BJ (cell line): ENCODE results near the gene WWOX. TPM values are rescaled to one million over a fixed set of nuclear protein-coding genes. Genes with fewer than 3 reads are reported as not detected.
A peak's percentile ranks its signal among the peaks of the same experiment; 100 is the strongest.

Source experiments
- CTCF ChIA-PET: fragments of 350-600 bp; formaldehyde crosslinking; extraction: SDS; loops from one replicate; lab custom pipeline; 2021; ENCODE audit warnings: antibody characterized with exemption, inconsistent platforms; lab: Yijun Ruan, JAX
- POLR2A ChIA-PET: fragments of 300-600 bp; sonication (Branson Sonifier 250); formaldehyde crosslinking; extraction: SDS; loops from one replicate; lab custom pipeline; 2021; ENCODE audit warnings: antibody characterized with exemption; lab: Charles Lee
- DNase-seq: peaks from one replicate; pipeline ENCODE4 v3.0.0-alpha.2; 2011; ENCODE audit warnings: low read depth
- H3K27me3 ChIP-seq: 2 replicates; pipeline ENCODE4 v1.6.0; 2011; ENCODE audit warnings: low read length; ENCODE audit not compliant: control insufficient read depth, insufficient read depth
- H3K36me3 ChIP-seq: 2 replicates; pipeline ENCODE4 v1.5.1; 2011; ENCODE audit warnings: low read length; ENCODE audit not compliant: control insufficient read depth, insufficient read depth
- H3K4me3 ChIP-seq: 2 replicates; pipeline ENCODE4 v1.5.1; 2011; ENCODE audit warnings: low read depth, mild to moderate bottlenecking, control low read depth, low read length
- polyA plus RNA-seq: library from polyadenylated mRNA; depleted of rRNA; stranded (reverse); fragments of >200 nt; gene quantifications from 2 replicates; pipeline ENCODE4 v1.2.3, GENCODE V29; 2011
- TF ChIP-seq, protein P1 (sequence below): IDR thresholded peaks from 2 replicates; pipeline ENCODE4 v1.5.1; 2011; ENCODE audit warnings: low read depth, mild to moderate bottlenecking, control low read depth, inconsistent platforms, low read length, moderate library complexity; ENCODE audit not compliant: insufficient read depth

Gene WWOX
- polyA plus RNA-seq, 1 experiment = 3.1 TPM

DNA sequence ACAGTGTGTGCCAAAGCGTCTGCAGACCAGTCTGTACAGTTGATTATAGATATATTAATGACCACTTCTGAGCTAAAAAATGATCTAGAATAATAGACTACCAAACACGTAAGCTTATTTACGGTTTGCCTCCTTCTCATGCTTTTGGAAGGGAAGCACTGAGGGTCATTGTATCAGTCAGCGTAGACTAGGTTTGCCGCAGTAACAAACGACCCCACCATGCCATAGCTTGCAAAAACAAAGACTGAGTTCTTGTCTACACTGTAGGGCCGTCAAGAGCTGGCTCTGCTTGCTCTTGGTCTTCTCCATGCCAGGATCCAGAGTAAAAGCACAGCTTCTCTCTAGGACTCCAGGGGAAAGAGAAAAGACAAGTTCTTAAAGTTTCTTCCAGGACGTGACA is 820.4 kb downstream of the WWOX start:
- ChIA-PET CTCF (no interaction called here), POLR2A (no interaction called here)
- H3K36me3 ChIP-seq = no peaks in the 10 kb centered on the region
- no peak for DNase-seq
- H3K27me3 ChIP-seq = no peaks in the 10 kb centered on the region
- no peak overlapping the region for H3K4me3 ChIP-seq
- TF ChIP-seq, protein P1, sequence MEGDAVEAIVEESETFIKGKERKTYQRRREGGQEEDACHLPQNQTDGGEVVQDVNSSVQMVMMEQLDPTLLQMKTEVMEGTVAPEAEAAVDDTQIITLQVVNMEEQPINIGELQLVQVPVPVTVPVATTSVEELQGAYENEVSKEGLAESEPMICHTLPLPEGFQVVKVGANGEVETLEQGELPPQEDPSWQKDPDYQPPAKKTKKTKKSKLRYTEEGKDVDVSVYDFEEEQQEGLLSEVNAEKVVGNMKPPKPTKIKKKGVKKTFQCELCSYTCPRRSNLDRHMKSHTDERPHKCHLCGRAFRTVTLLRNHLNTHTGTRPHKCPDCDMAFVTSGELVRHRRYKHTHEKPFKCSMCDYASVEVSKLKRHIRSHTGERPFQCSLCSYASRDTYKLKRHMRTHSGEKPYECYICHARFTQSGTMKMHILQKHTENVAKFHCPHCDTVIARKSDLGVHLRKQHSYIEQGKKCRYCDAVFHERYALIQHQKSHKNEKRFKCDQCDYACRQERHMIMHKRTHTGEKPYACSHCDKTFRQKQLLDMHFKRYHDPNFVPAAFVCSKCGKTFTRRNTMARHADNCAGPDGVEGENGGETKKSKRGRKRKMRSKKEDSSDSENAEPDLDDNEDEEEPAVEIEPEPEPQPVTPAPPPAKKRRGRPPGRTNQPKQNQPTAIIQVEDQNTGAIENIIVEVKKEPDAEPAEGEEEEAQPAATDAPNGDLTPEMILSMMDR = no peak

DNA sequence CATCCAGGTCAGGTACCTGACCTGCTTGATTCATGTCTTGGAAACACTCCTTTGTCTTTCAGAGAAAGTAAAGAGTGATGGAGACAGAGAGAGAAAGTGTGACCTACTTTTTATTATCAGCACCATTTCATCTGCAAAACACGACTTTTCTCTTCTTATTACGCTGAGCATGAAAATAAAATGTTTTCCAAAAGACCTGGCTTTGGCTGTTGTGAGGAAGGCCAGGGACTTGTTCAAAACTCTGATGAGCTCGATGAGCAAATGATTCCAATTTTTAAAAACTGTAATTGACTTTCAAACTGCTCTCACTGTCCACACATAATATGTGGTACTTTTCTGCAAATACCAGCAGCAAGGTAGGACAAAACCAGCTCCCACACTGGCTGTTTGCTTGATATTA is 821.2 kb downstream of the WWOX start:
- POLR2A ChIA-PET = no interaction called here
- Histone ChIP-seq H3K27me3 (no peaks in the 10 kb centered on the region), H3K4me3 (no peak overlapping the region), H3K36me3 (no peaks in the 10 kb centered on the region)
- TF ChIP-seq, protein P1 = no peak
- CTCF ChIA-PET = no interaction called here
- no peak for DNase-seq

DNA sequence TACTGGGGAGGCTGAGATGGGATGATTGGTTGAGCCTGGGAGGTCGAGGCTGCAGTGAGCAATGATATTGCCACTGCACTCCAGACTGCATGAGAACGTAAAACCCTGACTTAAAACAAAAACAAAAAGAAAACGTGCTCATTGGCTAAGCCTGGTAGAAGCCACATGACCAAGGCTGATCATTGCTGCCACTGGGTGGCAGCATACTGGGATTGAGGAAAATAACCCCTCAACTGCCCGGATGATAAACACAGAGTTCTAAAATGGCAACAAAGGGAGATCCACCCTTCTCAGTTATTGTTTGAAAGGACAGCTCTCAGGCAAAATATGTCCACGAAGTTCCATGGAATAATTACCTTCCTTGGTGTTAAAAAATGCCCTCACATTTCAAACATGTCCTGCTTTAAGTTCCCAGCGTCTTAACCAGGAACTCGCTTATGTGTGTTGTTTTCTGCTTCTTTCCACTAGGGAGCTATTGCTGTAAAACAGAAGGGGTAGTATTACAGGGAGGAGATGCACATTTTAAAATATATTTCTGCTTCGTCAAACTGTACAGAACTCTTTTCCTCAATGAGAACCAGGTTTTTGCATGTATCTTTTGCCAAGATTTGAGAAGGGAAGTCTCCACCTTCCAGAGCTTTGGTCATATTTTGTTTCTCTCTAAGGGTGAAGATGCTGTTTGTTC is 825.8 kb downstream of the WWOX start:
- POLR2A ChIA-PET = no interaction called here
- CTCF ChIA-PET = no interaction called here

DNA sequence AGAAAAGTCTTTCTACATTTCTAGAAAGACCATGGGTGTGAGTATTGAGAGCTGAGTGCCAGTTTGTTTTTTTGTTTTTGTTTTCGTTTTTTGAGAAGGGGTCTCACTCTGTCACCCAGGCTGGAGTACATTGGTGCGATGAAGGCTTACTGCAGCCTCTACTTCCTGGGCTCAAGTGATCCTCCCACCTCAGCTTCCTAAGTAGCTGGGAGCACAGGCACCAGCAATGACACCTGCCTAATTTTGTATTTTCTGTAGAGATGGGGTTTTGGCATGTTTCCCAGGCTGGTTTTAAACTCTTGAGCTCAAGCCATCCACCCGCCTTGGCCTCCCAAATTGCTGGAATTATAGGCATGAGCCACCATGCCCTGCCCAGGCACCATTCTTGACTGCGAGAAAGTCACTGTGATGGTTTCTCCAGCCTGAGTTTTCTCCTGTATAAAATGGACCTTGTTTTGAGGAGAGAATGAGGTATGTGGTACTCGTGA is 827.3 kb downstream of the WWOX start:
- CTCF ChIA-PET = no interaction called here
- H3K4me3 ChIP-seq = no peak overlapping the region
- TF ChIP-seq, protein P1 = no peak
- H3K36me3 ChIP-seq = no peaks in the 10 kb centered on the region
- DNase-seq = no peak
- POLR2A ChIA-PET = no interaction called here
- no peaks in the 10 kb centered on the region for H3K27me3 ChIP-seq

More for the DNA sequence above, 825.8 kb downstream of the WWOX start:
- no peaks in the 10 kb centered on the region for H3K36me3 ChIP-seq
- no peak overlapping the region for H3K4me3 ChIP-seq
- no peak for DNase-seq
- no peaks in the 10 kb centered on the region for H3K27me3 ChIP-seq
- TF ChIP-seq, protein P1 = 0 out of 2 replicates have a peak, but pooled peaks have one; percentile 4

DNA sequence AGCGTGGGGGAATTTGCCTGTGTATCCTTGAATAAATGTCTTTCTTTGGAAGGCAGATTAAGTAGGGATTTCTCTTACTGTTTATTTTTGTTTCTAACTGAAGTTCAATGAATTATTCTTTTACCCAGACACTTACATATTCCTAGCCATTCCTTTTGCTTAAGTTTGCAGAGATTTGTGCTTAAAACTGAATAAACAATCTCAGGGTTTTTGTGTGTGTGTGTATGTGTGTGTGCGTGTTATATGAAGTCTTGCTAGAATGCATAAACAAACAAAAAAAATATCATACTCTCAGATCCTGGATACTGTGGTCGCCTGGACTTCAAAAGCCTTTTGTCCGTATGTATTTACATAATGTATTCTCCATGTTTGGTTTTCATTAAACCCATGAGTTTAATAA is 828.3 kb downstream of the WWOX start:
- Histone ChIP-seq H3K27me3 (no peaks in the 10 kb centered on the region), H3K4me3 (no peak overlapping the region), H3K36me3 (no peaks in the 10 kb centered on the region)
- no peak for DNase-seq
- ChIA-PET CTCF (no interaction called here), POLR2A (no interaction called here)
- TF ChIP-seq, protein P1 = no peak
